ENCODE results near the gene EFS. TPM values are rescaled to one million over a fixed set of nuclear protein-coding genes. Genes with fewer than 3 reads are reported as not detected.

Gene EFS
- total RNA-seq, 1 experiment from 2014 or later: 0.14 TPM

- ChIA-PET CTCF (no interaction called here), POLR2A (no interaction called here)
- no peaks in the 10 kb centered on the region for H3K4me1 ChIP-seq
- H3K36me3 ChIP-seq (ENCODE audit: control insufficient read depth, insufficient read depth, low read length): no peaks in the 10 kb centered on the region
- H3K9me3 ChIP-seq: no peaks in the 10 kb centered on the region
- Mint-ChIP-seq H3K27ac (ENCODE audit: unreplicated experiment) (no peak overlapping the region), H3K4me1 (ENCODE audit: low read depth, unreplicated experiment) (no peaks in the 10 kb centered on the region), H3K9me3 (ENCODE audit: unreplicated experiment) (no peaks in the 10 kb centered on the region), H3K4me3 (ENCODE audit: unreplicated experiment) (no peak overlapping the region), H3K27me3 (ENCODE audit: insufficient read depth, unreplicated experiment) (peaks cover 23% of the 10 kb centered on the region), H3K36me3 (ENCODE audit: insufficient read depth, unreplicated experiment) (no peaks in the 10 kb centered on the region)
- no peak for TF ChIP-seq CTCF (IDR thresholded peaks at IDR 0.05; ENCODE audit: insufficient read depth in 1 of 2, low read depth in 1 of 2, low read length in 1 of 2, severe bottlenecking in 1 of 2, unreplicated experiment in 1 of 2)
- intact Hi-C loops (cut with micrococcal nuclease; ENCODE audit: unreplicated experiment): no loop called here
- no peak overlapping the region for H3K4me3 ChIP-seq (ENCODE audit: low read depth, low read length)
- no TSS peak for BruUV-seq (replicated peaks)
- H3K27me3 ChIP-seq (replicated peaks; ENCODE audit: control insufficient read depth, insufficient read depth, low read length): no peaks in the 10 kb centered on the region
- DNase-seq: no peak
Measured at GRCh38 chr14:23408307-23408630, 43.3 kb upstream of the EFS start.

GRCh38 chr14:23407516-23408306 lies 42.7 kb upstream of the EFS start, which contains the start of gene MYH6:
Gene MYH6 (minus strand): TSS chr14:23408273. CDS start chr14:23407223, 1,050 bp downstream.
- CTCF ChIA-PET: no interaction called here
- Mint-ChIP-seq H3K4me3 (ENCODE audit: unreplicated experiment) (no peak within 1 kb of the TSS), H3K27ac (ENCODE audit: unreplicated experiment) (no peak within 1 kb of the TSS), H3K9me3 (ENCODE audit: unreplicated experiment) (no peaks in the 10 kb centered on the region), H3K36me3 (ENCODE audit: insufficient read depth, unreplicated experiment) (no peaks in the 10 kb centered on the region), H3K27me3 (ENCODE audit: insufficient read depth, unreplicated experiment) (peaks cover 28% of the 10 kb centered on the region), H3K4me1 (ENCODE audit: low read depth, unreplicated experiment) (no peaks in the 10 kb centered on the region)
- H3K4me1 ChIP-seq: no peaks in the 10 kb centered on the region
- no peak within 1 kb of the TSS for H3K4me3 ChIP-seq (ENCODE audit: low read depth, low read length)
- H3K36me3 ChIP-seq (ENCODE audit: control insufficient read depth, insufficient read depth, low read length): no peaks in the 10 kb centered on the region
- POLR2A ChIA-PET: no interaction called here
- DNase-seq: no peak
- no TSS peak for BruUV-seq (replicated peaks)
- intact Hi-C loops (cut with micrococcal nuclease; ENCODE audit: unreplicated experiment): no loop called here
- H3K27me3 ChIP-seq (replicated peaks; ENCODE audit: control insufficient read depth, insufficient read depth, low read length): no peaks in the 10 kb centered on the region
- H3K9me3 ChIP-seq: no peaks in the 10 kb centered on the region
- no peak for TF ChIP-seq CTCF (IDR thresholded peaks at IDR 0.05; ENCODE audit: insufficient read depth in 1 of 2, low read depth in 1 of 2, low read length in 1 of 2, severe bottlenecking in 1 of 2, unreplicated experiment in 1 of 2)

- H3K27ac Mint-ChIP-seq (ENCODE audit: unreplicated experiment): no peak overlapping the region
- Histone ChIP-seq H3K36me3 (ENCODE audit: control insufficient read depth, insufficient read depth, low read length) (no peaks in the 10 kb centered on the region), H3K4me3 (ENCODE audit: low read depth, low read length) (no peak overlapping the region), H3K27me3 (replicated peaks; ENCODE audit: control insufficient read depth, insufficient read depth, low read length) (no peaks in the 10 kb centered on the region; the same call in 1 of the 2 replicates), H3K4me1 (no peaks in the 10 kb centered on the region), H3K9me3 (no peaks in the 10 kb centered on the region)
- H3K9me3 Mint-ChIP-seq (ENCODE audit: unreplicated experiment): no peaks in the 10 kb centered on the region
- BruUV-seq (replicated peaks): no TSS peak
- no peaks in the 10 kb centered on the region for H3K4me1 Mint-ChIP-seq (ENCODE audit: low read depth, unreplicated experiment)
- H3K36me3 Mint-ChIP-seq (ENCODE audit: insufficient read depth, unreplicated experiment): no peaks in the 10 kb centered on the region
- ChIA-PET POLR2A (no interaction called here), CTCF (interaction anchor here (0.6 kb wide), 1 partner anchor 121 kb away, joined by 5 read pairs; no protein-coding TSS in a partner anchor)
- TF ChIP-seq CTCF (IDR thresholded peaks at IDR 0.05; ENCODE audit: insufficient read depth in 1 of 2, low read depth in 1 of 2, low read length in 1 of 2, severe bottlenecking in 1 of 2, unreplicated experiment in 1 of 2): no peak
- DNase-seq: no peak
- no peak overlapping the region for H3K4me3 Mint-ChIP-seq (ENCODE audit: unreplicated experiment)
- H3K27me3 Mint-ChIP-seq (ENCODE audit: insufficient read depth, unreplicated experiment): peaks cover 28% of the 10 kb centered on the region
- intact Hi-C loops (cut with micrococcal nuclease; ENCODE audit: unreplicated experiment): no loop called here
Measured at GRCh38 chr14:23406725-23407355, 41.9 kb upstream of the EFS start.
